Esophagus (tissue), 2 donors: ENCODE results near the gene FBXO30. TPM values are rescaled to one million over a fixed set of nuclear protein-coding genes. Genes with fewer than 3 reads are reported as not detected.

Experiments used
- H3K27ac ChIP-seq, 2 donors: one replicate each; pipeline ENCODE4 v1.5.1; 2013; ENCODE audit warnings: low read depth in 2 of 2, mild to moderate bottlenecking in 2 of 2, inconsistent platforms in 1 of 2, low read length in 1 of 2, moderate library complexity in 1 of 2
- H3K27me3 ChIP-seq, 2 donors: one replicate each; pipeline ENCODE4 v1.6.1; 2013; ENCODE audit warnings: low read length in 2 of 2, control low read depth in 1 of 2, mild to moderate bottlenecking in 1 of 2; ENCODE audit not compliant: insufficient read depth in 2 of 2, control insufficient read depth in 1 of 2
- H3K36me3 ChIP-seq, 2 donors: one replicate each; pipeline ENCODE4 v1.6.1; 2013; ENCODE audit warnings: low read length in 1 of 2; ENCODE audit not compliant: control insufficient read depth in 2 of 2, insufficient read depth in 2 of 2
- H3K4me1 ChIP-seq, 2 donors: one replicate each; pipeline ENCODE4 v1.6.1; 2013; ENCODE audit warnings: low read length in 1 of 2; ENCODE audit not compliant: control insufficient read depth in 2 of 2, insufficient read depth in 2 of 2
- H3K4me3 ChIP-seq, 2 donors: one replicate each; pipeline ENCODE4 v1.5.1; 2013; ENCODE audit warnings: low read length in 2 of 2, mild to moderate bottlenecking in 2 of 2, low read depth in 1 of 2, moderate library complexity in 1 of 2
- H3K9me3 ChIP-seq, 2 donors: one replicate each; pipeline ENCODE4 v1.6.1; 2013; ENCODE audit warnings: mild to moderate bottlenecking in 2 of 2, low read depth in 1 of 2, low read length in 1 of 2, moderate library complexity in 1 of 2; ENCODE audit not compliant: control insufficient read depth in 2 of 2, insufficient read depth in 1 of 2
- WGBS, 2 donors: extraction: QIAGEN DNeasy Blood & Tissue Kit; methylation state at CpG; one replicate each; pipeline ENCODE4 v1.1.7; 2013; 5-methylcytosine and 5-hydroxymethylcytosine counted together
- polyA plus RNA-seq, 2 donors: library from polyadenylated mRNA; stranded (reverse); fragments of 200-250 nt; gene quantifications; one replicate each; pipeline ENCODE4 v1.2.3, GENCODE V29; 2013
- donor health status: healthy with polysubstance abuse.
- donor health status: Bipolar disorder and iron deficiency.

FBXO30 gene
- polyA plus RNA-seq, 2 donors = 3.5 to 4.8 TPM

GRCh38 chr6:145772846-145773245 is 41.7 kb downstream of the FBXO30 start:
- WGBS, 2 donors = 57 to 82% methylated on average over 1 of the region's 1 CpG
- Histone ChIP-seq H3K9me3 (no peaks in the 10 kb centered on the region), H3K27me3 (no peaks in the 10 kb centered on the region), H3K27ac (no peak overlapping the region), H3K4me1 (no peaks in the 10 kb centered on the region), H3K36me3 (no peaks in the 10 kb centered on the region), H3K4me3 (no peak overlapping the region)

DNA sequence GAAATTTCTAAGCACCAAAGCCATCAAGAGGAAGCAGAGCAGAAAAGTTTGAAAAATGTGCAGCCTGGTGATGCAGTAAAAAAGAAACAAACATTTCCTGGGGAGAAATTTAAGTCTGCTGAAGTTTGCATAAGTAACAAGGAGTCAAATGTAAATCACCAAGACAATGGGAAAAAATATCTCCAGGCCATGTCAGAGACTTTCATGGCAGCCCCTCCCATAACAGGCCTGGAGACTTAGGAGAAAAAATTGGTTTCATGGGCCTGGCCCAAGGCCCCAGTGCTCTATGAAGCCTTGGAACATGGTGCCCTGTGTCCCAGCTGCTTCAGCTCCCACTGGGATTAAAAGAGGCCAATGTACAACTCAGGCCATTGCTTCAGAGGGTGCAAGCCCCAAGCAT is 49.1 kb downstream of the FBXO30 start:
- H3K4me3 ChIP-seq = no peak overlapping the region
- no peak overlapping the region for H3K27ac ChIP-seq
- H3K9me3 ChIP-seq = no peaks in the 10 kb centered on the region
- no peaks in the 10 kb centered on the region for H3K36me3 ChIP-seq
- H3K4me1 ChIP-seq = no peaks in the 10 kb centered on the region
- no peaks in the 10 kb centered on the region for H3K27me3 ChIP-seq

DNA sequence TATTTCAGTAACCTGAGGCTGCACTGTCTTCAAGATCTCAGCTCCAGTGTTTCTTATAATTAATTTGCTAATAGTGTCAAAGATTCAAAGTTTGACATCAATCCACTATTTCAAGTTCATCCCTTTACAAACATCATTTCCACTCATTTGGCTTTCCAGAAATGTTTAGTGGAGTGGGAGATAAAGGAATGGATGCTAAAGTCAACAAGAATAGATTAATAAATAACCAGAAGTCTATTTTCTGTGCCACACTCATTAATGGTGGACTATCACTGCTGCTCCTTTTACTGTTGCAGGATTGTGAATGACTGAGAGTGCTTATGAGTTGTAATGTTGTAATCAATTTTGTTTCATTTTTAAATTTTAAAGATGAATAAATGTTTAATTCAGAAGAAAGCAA is 50.9 kb downstream of the FBXO30 start:
- Histone ChIP-seq H3K4me1 (no peaks in the 10 kb centered on the region), H3K27ac (no peak overlapping the region), H3K4me3 (no peak overlapping the region), H3K36me3 (no peaks in the 10 kb centered on the region), H3K9me3 (no peaks in the 10 kb centered on the region), H3K27me3 (no peaks in the 10 kb centered on the region)

- Histone ChIP-seq H3K4me1 (no peaks in the 10 kb centered on the region), H3K27me3 (no peaks in the 10 kb centered on the region), H3K36me3 (no peaks in the 10 kb centered on the region), H3K27ac (no peak overlapping the region), H3K4me3 (no peak overlapping the region), H3K9me3 (no peaks in the 10 kb centered on the region)
These were observed 53.0 kb downstream of the FBXO30 start for GRCh38 chr6:145761584-145761983.

DNA sequence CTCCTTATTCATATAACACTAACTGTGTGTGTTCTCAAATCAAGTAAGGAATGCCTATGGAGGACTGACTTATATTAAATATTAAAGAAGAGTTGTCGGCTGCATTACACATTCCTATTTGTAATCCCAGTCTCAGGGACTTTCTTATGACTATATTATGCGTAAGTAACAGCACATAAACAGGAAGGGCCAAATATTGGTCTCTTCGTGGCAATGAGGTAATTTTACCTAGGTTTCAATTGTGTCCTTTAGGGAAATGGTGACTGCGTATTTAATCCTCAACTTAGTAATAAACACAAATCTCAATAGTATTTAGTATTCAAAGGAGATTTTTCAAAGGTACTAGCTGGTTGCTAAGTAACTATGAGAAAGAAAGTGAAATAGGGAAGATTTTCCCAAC is 56.5 kb downstream of the FBXO30 start:
- 82 to 84% methylated on average over 4 of the region's 4 CpGs for WGBS, 2 donors
- H3K27ac ChIP-seq = no peak overlapping the region

DNA sequence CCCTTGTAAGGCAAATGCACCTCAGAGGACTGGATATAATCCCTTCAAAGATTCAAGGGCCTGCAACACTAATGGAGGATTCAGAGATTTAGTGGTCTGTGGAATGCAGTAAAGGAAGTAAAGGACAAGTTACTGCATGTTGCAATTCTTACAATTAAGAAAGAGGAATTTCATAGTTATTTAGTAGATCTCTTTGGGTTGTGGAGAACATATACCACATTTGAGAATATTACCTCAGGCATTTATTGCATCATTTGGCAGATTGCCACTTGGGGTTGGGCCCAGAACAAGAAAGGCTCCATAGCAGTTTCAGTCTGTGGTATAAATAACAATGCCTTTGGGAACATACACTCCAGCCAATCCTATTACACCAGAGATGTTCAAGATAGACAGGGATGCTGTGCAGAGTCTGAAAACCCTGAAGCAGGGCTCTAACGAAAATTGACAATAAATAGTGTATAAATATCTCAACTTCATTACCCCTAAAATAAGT is 58.4 kb downstream of the FBXO30 start:
- H3K27me3 ChIP-seq = no peaks in the 10 kb centered on the region
- no peak overlapping the region for H3K27ac ChIP-seq
- 18 to 22% methylated on average over 1 of the region's 1 CpG for WGBS, 2 donors
- no peaks in the 10 kb centered on the region for H3K4me1 ChIP-seq
- H3K36me3 ChIP-seq = no peaks in the 10 kb centered on the region
- no peaks in the 10 kb centered on the region for H3K9me3 ChIP-seq
- no peak overlapping the region for H3K4me3 ChIP-seq

More for the DNA sequence above, 56.5 kb downstream of the FBXO30 start:
- no peaks in the 10 kb centered on the region for H3K9me3 ChIP-seq
- no peaks in the 10 kb centered on the region for H3K27me3 ChIP-seq
- no peaks in the 10 kb centered on the region for H3K36me3 ChIP-seq
- no peaks in the 10 kb centered on the region for H3K4me1 ChIP-seq
- no peak overlapping the region for H3K4me3 ChIP-seq

- H3K4me3 ChIP-seq = no peak overlapping the region
- H3K9me3 ChIP-seq = no peaks in the 10 kb centered on the region
- H3K36me3 ChIP-seq = no peaks in the 10 kb centered on the region
- no peak overlapping the region for H3K27ac ChIP-seq
- no peaks in the 10 kb centered on the region for H3K27me3 ChIP-seq
- no peaks in the 10 kb centered on the region for H3K4me1 ChIP-seq
These were observed 58.9 kb downstream of the FBXO30 start for GRCh38 chr6:145755682-145756081.

DNA sequence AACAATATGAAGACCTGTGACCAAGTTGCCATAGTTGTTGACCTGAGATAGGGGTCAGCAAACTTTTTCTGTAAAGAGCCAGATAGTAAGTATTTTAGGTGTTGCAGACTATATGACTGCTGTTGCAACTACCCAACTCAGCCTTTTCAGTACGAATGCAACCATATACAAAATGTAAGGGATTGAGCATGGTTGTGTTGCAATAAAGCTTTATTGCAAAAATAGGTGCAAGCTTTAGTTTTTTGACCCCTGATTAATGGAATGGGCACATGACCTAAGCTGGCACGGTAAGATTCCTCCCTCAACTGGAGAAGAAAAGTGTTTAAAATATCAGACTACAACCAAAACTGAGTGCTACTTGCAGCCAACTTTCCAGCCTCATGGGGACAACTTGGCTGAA is 62.0 kb downstream of the FBXO30 start:
- H3K36me3 ChIP-seq = no peaks in the 10 kb centered on the region
- no peak overlapping the region for H3K4me3 ChIP-seq
- H3K27ac ChIP-seq = no peak overlapping the region
- no peaks in the 10 kb centered on the region for H3K9me3 ChIP-seq
- WGBS, 2 donors = 72 to 80% methylated on average over 2 of the region's 2 CpGs
- H3K27me3 ChIP-seq = no peaks in the 10 kb centered on the region
- H3K4me1 ChIP-seq = no peaks in the 10 kb centered on the region

DNA sequence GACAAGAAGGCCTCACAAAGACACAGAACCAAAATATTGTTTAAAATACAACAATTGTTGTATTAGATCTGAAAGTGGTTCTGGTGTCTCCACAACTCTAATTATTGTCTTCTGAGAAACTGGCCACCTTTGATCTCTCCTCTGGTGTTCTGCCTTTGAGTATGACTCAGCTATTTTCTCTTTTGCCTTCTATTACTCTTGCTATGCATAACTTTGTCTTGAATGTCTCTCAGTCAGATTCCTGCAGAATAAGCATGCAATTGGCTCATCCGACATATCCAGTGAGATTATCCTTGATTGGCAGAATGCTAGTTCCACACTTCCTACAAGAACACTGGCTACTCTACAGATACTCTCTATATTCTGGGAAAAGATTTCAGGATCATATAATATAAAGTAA is 65.0 kb downstream of the FBXO30 start:
- Histone ChIP-seq H3K9me3 (no peaks in the 10 kb centered on the region), H3K27ac (no peak overlapping the region), H3K4me3 (no peak overlapping the region), H3K36me3 (no peaks in the 10 kb centered on the region), H3K4me1 (no peaks in the 10 kb centered on the region), H3K27me3 (no peaks in the 10 kb centered on the region)
- 37 to 61% methylated on average over 1 of the region's 1 CpG for WGBS, 2 donors

DNA sequence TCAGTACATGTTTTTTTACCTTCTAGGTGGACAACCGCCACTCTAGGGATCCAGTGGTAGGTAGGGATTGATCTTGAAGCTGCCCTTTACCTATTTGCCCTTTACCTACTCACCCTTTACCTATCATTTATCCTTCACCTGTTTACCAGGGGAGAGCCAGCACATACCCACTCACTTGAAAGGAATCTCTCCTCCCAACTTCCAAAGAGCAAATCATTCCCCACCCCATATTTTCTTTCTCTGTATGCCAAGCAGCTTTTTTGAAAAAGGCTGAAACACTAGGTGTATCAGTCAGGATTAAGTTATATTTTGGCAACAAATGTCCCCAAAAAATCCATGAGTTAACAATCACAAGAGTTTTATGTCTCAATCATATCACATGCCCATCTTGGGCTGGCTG is 68.7 kb downstream of the FBXO30 start:
- WGBS, 2 donors = 96 to 100% methylated on average over 1 of the region's 1 CpG
- Histone ChIP-seq H3K4me1 (no peaks in the 10 kb centered on the region), H3K27ac (no peak overlapping the region), H3K36me3 (no peaks in the 10 kb centered on the region), H3K9me3 (no peaks in the 10 kb centered on the region), H3K4me3 (no peak overlapping the region), H3K27me3 (no peaks in the 10 kb centered on the region)
